SK-N-MC (cell line): ENCODE measurements around the gene CTCF.

Experiments used
- DNase-seq: peaks from one replicate; pipeline ENCODE4 v3.0.0-alpha.2; 2011; ENCODE audit warnings: low read depth, low spot score
- H3K27ac ChIP-seq: fragments of 200-600 bp; sonication (generic); 2 replicates; pipeline ENCODE4 v1.5.1; 2016; ENCODE audit warnings: mixed run types
- H3K36me3 ChIP-seq: fragments of 200-600 bp; sonication (generic); 2 replicates; pipeline ENCODE4 v1.6.1; 2017; ENCODE audit warnings: antibody characterized with exemption, low read length, mixed read lengths; ENCODE audit not compliant: insufficient read depth
- H3K4me3 ChIP-seq: fragments of 200-600 bp; sonication (generic); 2 replicates; pipeline ENCODE4 v1.5.1; 2016
- H3K9ac ChIP-seq: fragments of 200-600 bp; sonication (generic); 2 replicates; pipeline ENCODE4 v1.8.0; 2017; ENCODE audit warnings: mixed run types, mixed read lengths; ENCODE audit not compliant: insufficient read length
- H3K9me3 ChIP-seq: fragments of 200-600 bp; sonication (generic); 2 replicates; pipeline ENCODE4 v1.6.1; 2017; ENCODE audit warnings: low read depth, mild to moderate bottlenecking, antibody characterized with exemption, low read length, moderate library complexity, mixed read lengths
- EZH2 ChIP-seq: fragments of 200-600 bp; sonication (generic); IDR thresholded peaks from one replicate; pipeline ENCODE4 v1.6.1; 2017; ENCODE audit warnings: antibody characterized with exemption
- FOXP2 ChIP-seq: optimal IDR thresholded peaks from 2 replicates; pipeline ENCODE3; 2011; ENCODE audit warnings: mild to moderate bottlenecking, moderate library complexity; ENCODE audit not compliant: insufficient read depth; ENCODE audit errors: extremely low read length, control extremely low read depth
- POLR2AphosphoS5 ChIP-seq: IDR thresholded peaks from 2 replicates; pipeline ENCODE4 v1.6.1; 2012; ENCODE audit warnings: mild to moderate bottlenecking, low read depth, low read length, borderline replicate concordance

CTCF gene

DNA sequence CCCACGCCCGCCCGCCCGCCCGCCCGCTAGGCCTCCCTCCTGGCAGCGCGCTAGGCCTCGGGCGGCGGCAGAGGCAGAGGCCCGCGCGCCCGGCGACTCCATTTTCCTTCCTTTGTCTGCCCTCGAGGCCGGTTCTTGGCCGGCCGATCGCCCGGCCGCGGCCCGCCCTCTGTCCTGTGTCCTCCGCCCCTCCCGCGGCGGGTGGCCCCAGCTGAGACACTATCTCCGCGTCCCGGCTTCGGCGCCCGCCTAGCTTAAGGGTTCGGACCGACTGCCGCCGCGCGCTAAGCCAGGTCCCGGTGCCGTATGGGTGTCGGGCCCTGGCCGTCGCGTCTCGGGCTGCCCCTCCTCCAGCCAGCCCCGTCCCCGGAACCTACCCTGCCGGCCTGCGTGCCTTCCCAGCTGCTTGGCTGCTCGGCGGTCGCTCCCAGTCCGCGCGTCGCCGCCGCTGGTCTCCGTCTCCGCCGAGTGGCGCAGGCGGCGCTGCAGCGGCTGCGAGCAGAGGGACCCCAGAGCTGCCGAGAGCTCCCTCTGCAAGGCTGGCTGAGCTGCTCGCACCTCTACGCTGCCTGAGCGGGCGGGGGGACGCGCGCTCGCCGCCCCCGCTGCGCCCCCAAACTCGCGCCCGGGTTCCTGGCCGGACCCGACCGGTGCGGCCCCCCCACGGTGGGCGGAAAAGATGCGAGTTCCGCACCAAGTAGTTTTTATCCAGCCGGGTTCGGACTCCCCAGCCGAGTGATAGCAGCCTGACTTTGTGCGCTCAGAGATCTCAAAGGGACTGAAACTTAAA, 787 bp downstream of the CTCF start:
- H3K36me3 ChIP-seq, result no peaks in the 10 kb centered on the region
- H3K4me3 ChIP-seq, result peak overlapping the region; percentile 87
- no peak for TF ChIP-seq FOXP2
- TF ChIP-seq POLR2AphosphoS5, result no peak
- no peak for TF ChIP-seq EZH2
- H3K9me3 ChIP-seq, result no peaks in the 10 kb centered on the region
- no peak for DNase-seq
- H3K27ac ChIP-seq, result peak overlapping the region; percentile 92
- H3K9ac ChIP-seq, result peak overlapping the region; percentile 95

DNA sequence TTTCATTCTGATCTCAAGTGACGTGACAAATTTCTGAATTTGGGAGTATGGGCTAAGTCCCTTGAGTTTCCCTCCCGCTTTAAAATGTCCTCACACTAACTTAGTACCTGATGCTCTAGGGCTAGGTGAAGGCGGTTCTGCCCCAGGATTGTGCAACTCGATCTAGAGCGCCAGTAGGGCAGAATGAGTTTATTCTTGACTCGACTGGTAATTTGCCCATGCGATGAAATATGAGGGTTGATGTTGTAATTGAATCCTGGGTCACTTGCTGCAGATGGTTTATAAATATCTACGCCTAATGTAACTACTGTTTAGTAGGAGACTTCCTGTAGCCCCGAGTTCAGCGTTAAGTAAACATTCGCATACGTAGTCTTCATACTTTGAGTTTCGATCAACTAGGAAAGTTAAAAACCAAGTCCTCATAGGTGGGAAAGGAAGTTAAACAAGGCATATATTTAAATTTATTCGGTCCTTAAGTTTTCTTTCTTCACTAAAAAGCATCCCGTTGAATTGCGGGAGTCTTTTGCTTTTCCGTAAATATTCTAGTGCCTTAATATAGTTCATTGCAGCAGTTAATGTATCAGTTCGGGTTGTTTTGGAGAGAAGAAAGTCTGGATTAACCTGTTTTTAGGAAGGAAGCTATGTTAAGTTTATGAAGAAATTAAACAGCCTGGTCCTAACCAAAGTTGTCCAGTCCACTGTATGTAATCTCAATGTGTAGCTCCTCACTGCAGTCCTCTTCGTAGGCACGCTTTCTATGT, 1.6 kb downstream of the CTCF start:
- TF ChIP-seq FOXP2 (no peak), POLR2AphosphoS5 (no peak), EZH2 (no peak)
- peak overlapping the region; percentile 95 for H3K9ac ChIP-seq
- peak overlapping the region; percentile 92; the same call in 1 of the 2 replicates for H3K27ac ChIP-seq
- no peaks in the 10 kb centered on the region for H3K9me3 ChIP-seq
- DNase-seq, result no peak
- no peaks in the 10 kb centered on the region for H3K36me3 ChIP-seq
- H3K4me3 ChIP-seq, result peak overlapping the region; percentile 87

DNA sequence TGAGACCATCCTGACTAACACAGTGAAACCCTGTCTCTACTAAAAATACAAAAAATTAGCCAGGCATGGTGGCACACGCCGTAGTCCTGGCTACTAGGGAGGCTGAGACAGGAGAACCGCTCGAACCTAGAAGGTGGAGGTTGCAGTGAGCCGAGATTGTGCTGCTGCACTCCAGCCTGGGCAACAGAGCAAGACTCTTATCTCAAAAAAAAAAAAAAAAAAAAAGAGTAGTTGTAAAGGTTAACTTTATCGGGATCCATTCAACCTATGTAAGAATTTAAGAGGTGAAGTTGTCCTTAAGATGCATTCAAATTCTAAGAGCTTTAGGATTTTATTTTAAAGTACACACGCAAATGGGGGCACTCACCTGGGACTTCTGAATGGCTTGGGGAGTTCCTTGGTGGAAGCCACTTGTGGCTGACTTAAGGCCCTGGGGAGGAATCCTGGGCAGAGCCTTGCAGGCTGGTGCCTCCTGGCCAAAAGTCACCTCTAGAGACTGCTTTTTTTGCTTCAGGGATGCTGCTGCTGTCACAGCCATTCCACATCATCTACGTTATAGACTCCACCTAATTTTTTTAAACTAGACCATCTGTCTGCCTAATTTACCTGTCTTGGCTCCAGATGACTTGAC, 3.3 kb downstream of the CTCF start:
- Histone ChIP-seq H3K36me3 (no peaks in the 10 kb centered on the region), H3K27ac (no peak overlapping the region), H3K4me3 (no peak overlapping the region), H3K9me3 (no peaks in the 10 kb centered on the region), H3K9ac (no peak overlapping the region)
- TF ChIP-seq POLR2AphosphoS5, result no peak
- no peak for TF ChIP-seq FOXP2
- no peak for TF ChIP-seq EZH2
- no peak for DNase-seq

GRCh38 chr16:67571464-67571863, 9.1 kb downstream of the CTCF start:
- Histone ChIP-seq H3K4me3 (peak overlapping the region; percentile 38), H3K27ac (peak overlapping the region; percentile 91)

DNA sequence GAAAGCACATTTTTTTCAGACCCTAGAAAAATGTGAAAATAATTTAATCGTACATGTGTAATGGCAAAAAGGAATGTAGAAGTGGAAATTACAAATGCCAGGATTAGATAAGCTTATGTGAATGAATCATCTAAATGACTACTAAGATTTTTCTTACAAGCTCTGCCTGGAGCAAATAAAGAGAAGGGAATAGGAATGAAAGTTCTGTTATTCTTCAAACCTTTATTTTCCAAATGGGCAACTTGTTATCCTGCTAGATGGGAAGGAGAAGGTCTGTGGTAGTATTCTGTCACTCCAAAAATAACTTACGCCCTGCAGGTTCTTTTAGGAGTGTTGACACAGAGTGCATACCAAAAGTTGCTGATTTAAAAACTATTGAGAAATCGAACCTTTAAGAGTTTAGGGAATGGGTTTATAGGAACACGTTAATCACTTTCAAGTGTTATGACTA, 9.7 kb downstream of the CTCF start:
- peaks cover 15% of the 10 kb centered on the region for H3K36me3 ChIP-seq
- no peak for DNase-seq
- H3K27ac ChIP-seq, result peak overlapping the region; percentile 91
- H3K9ac ChIP-seq, result no peak overlapping the region
- no peaks in the 10 kb centered on the region for H3K9me3 ChIP-seq
- H3K4me3 ChIP-seq, result no peak overlapping the region; the same call in 1 of the 2 replicates
- TF ChIP-seq EZH2, result no peak
- no peak for TF ChIP-seq FOXP2
- no peak for TF ChIP-seq POLR2AphosphoS5

More at GRCh38 chr16:67571464-67571863, 9.1 kb downstream of the CTCF start:
- DNase-seq, result no peak
- Histone ChIP-seq H3K9me3 (no peaks in the 10 kb centered on the region), H3K9ac (no peak overlapping the region), H3K36me3 (peaks cover 15% of the 10 kb centered on the region)
- TF ChIP-seq EZH2 (no peak), FOXP2 (no peak), POLR2AphosphoS5 (no peak)

DNA sequence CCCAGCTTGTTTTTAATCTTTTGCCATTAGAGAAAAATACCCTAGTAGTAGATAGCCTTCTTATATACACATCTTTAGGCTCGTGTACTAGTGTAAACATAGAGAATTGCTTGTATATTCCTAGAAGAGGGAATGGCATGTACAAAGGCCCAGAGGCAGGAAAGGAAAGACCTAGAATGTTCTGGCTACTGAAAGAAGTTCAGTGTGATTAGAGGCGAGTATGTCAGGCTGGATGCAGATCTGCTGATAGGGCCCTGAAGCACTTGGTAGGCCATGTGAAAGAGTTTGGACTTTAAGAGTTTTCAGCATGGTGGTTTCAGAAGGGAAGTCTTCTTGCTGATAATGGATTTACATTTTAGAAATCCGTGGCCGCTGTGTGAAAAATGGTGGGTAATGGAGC, 17.4 kb downstream of the CTCF start:
- TF ChIP-seq FOXP2, result no peak
- TF ChIP-seq EZH2, result no peak
- no peak for TF ChIP-seq POLR2AphosphoS5
- no peak overlapping the region for H3K4me3 ChIP-seq
- H3K9ac ChIP-seq, result no peak overlapping the region
- peaks cover 7% of the 10 kb centered on the region; the same call in 1 of the 2 replicates for H3K36me3 ChIP-seq
- H3K27ac ChIP-seq, result no peak overlapping the region
- H3K9me3 ChIP-seq, result no peaks in the 10 kb centered on the region
- no peak for DNase-seq

- H3K36me3 ChIP-seq, result peaks cover 2% of the 10 kb centered on the region; the same call in 1 of the 2 replicates
- no peak overlapping the region for H3K27ac ChIP-seq
- TF ChIP-seq EZH2 (no peak), FOXP2 (no peak), POLR2AphosphoS5 (no peak)
- DNase-seq, result no peak
- H3K4me3 ChIP-seq, result no peak overlapping the region
- no peak overlapping the region for H3K9ac ChIP-seq
- H3K9me3 ChIP-seq, result no peaks in the 10 kb centered on the region
These were observed 17.9 kb downstream of the CTCF start for GRCh38 chr16:67580202-67580601.

DNA sequence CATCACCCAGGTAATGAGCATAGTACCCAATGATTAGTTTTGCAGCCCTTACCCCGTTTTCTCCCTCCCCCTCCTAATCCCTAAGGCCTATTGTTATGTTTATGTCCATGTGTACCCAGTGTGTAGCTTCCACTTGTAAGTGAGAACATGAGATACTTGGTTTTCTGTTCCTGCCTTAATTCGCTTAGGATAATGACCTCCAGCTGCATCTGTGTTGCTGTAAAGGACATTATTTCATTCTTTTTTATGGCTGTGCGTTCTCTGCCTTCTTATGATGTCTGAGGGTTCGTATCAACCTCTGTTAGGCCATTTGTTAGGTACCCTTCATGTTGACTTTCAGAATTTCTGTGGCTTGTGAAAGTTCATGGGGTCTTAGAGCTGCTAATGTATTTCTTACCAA, 31.0 kb downstream of the CTCF start:
- TF ChIP-seq EZH2, result no peak
- TF ChIP-seq FOXP2, result no peak
- TF ChIP-seq POLR2AphosphoS5, result no peak
- Histone ChIP-seq H3K36me3 (peaks cover 1% of the 10 kb centered on the region; the same call in 1 of the 2 replicates), H3K9me3 (no peaks in the 10 kb centered on the region), H3K4me3 (no peak overlapping the region), H3K9ac (no peak overlapping the region), H3K27ac (no peak overlapping the region)
- no peak for DNase-seq
